HepG2 (cell line): ENCODE data around the gene SLC10A1. TPM values are rescaled to one million over a fixed set of nuclear protein-coding genes. Genes with fewer than 3 reads are reported as not detected.
A peak's percentile ranks its signal among the peaks of the same experiment; 100 is the strongest.

Experiments used
- HNF4G ChIP-seq, 2 experiments: sonication (generic) in 1 of 2; formaldehyde crosslinking in 1 of 2; IDR thresholded peaks; 2 replicates each; pipeline versions ENCODE4 v1.4.0 to v1.6.1; 2011 to 2020; ENCODE audit warnings: borderline replicate concordance in 2 of 2, low read depth in 2 of 2, mild to moderate bottlenecking in 2 of 2, low read length in 1 of 2, missing genetic modification reagents in 1 of 2, moderate library complexity in 1 of 2
- HNRNPUL1 ChIP-seq: fragments of 200-400 bp; formaldehyde crosslinking; IDR thresholded peaks from 2 replicates; pipeline ENCODE4 v1.6.1; 2017; ENCODE audit warnings: low read depth, mild to moderate bottlenecking, low read length, moderate library complexity
- HOXD1 ChIP-seq: sonication (generic); formaldehyde crosslinking; IDR thresholded peaks from 2 replicates; pipeline ENCODE4 v1.5.0; 2020; ENCODE audit warnings: missing genetic modification reagents
- KLF15 ChIP-seq: sonication (generic); formaldehyde crosslinking; IDR thresholded peaks from 2 replicates; pipeline ENCODE4 v1.8.1; 2023; ENCODE audit warnings: borderline replicate concordance, mild to moderate bottlenecking, inconsistent platforms, missing genetic modification reagents, mixed read lengths
- NFAT5 ChIP-seq: sonication (generic); formaldehyde crosslinking; IDR thresholded peaks from 2 replicates; pipeline ENCODE4 v1.4.0; 2020; ENCODE audit warnings: missing genetic modification reagents
- NFRKB ChIP-seq: fragments of 450-650 bp; IDR thresholded peaks from 2 replicates; pipeline ENCODE4 v1.6.1; 2017
- ZNF138 ChIP-seq: sonication (generic); formaldehyde crosslinking; IDR thresholded peaks from 2 replicates; pipeline ENCODE4 v1.5.0; 2020; ENCODE audit warnings: mild to moderate bottlenecking, low read depth, missing genetic modification reagents
- ZNF282 ChIP-seq: fragments of 450-650 bp; IDR thresholded peaks from 2 replicates; pipeline ENCODE4 v1.6.1; 2018; ENCODE audit not compliant: partially characterized antibody
- ZNF616 ChIP-seq: sonication (generic); formaldehyde crosslinking; IDR thresholded peaks from 2 replicates; pipeline ENCODE4 v1.5.0; 2020; ENCODE audit warnings: low read depth, mild to moderate bottlenecking, missing genetic modification reagents
- ZNF652 ChIP-seq: IDR thresholded peaks from 2 replicates; pipeline ENCODE4 v1.6.1; 2016; ENCODE audit warnings: low read depth, borderline replicate concordance
- ZNF720 ChIP-seq: sonication (generic); formaldehyde crosslinking; IDR thresholded peaks from 2 replicates; pipeline ENCODE4 v1.4.0; 2020; ENCODE audit warnings: missing genetic modification reagents
- ZNF766 ChIP-seq: sonication (generic); formaldehyde crosslinking; IDR thresholded peaks from 2 replicates; pipeline ENCODE4 v1.5.0; 2020; ENCODE audit warnings: missing genetic modification reagents, borderline replicate concordance
- ZSCAN9 ChIP-seq: IDR thresholded peaks from 2 replicates; pipeline ENCODE4 v1.6.1; 2016; ENCODE audit warnings: borderline replicate concordance
- polyA plus RNA-seq, 8 experiments: library from polyadenylated mRNA; depleted of rRNA in 3 of 8; stranded (reverse) in 7 of 8; unstranded in 1 of 8; fragments of >200 nt; fragmentation: Illumina TruSeq in 4 of 8; extraction: Trizol in 4 of 8; gene quantifications; 2 replicates each; pipeline versions ENCODE4 v1.2.1 to v1.2.3, GENCODE V29; 2011 to 2016; ENCODE audit warnings: low read depth in 4 of 8, missing spikeins in 1 of 8, mixed read lengths in 1 of 8; ENCODE audit not compliant: insufficient read depth in 1 of 8
- total RNA-seq, 5 experiments: library from RNA; depleted of rRNA; stranded (reverse); fragments of >200 nt; fragmentation: Illumina TruSeq; extraction: Trizol; gene quantifications; 2 replicates each; pipeline ENCODE4 v1.2.3, GENCODE V29; 2016; ENCODE audit warnings: low read depth in 1 of 5
- TF ChIP-seq, protein P1 (sequence below), 2 experiments: sonication (generic) in 1 of 2; formaldehyde crosslinking in 1 of 2; IDR thresholded peaks; 2 replicates each; pipeline versions ENCODE4 v1.6.1 to v1.9.0; 2014 to 2022; ENCODE audit warnings: antibody characterized with exemption in 1 of 2, borderline replicate concordance in 1 of 2, inconsistent platforms in 1 of 2, low read depth in 1 of 2, missing genetic modification reagents in 1 of 2
- TF ChIP-seq, protein P2 (sequence below): sonication (generic); formaldehyde crosslinking; IDR thresholded peaks from 2 replicates; pipeline ENCODE4 v1.8.1; 2023; ENCODE audit warnings: mild to moderate bottlenecking, missing genetic modification reagents, borderline replicate concordance

SLC10A1 gene
- total and polyA plus RNA-seq, 2 of the 13 experiments (the other 11 are each of a cell fraction or from before 2014, with no cell fraction given): 0.17 TPM; not detected in 1

GRCh38 chr14:69808919-69809808, 12.1 kb upstream of the SLC10A1 start (continued):
- TF ChIP-seq HNF4G (IDR thresholded peaks at IDR 0.05; ENCODE audit: borderline replicate concordance, low read depth, low read length) (peak; percentile 98), HNF4G (CRISPR knock-in tag; IDR thresholded peaks at IDR 0.05; ENCODE audit: borderline replicate concordance, low read depth) (peak; percentile 96), NFAT5 (no peak), ZSCAN9 (CRISPR knock-in tag) (no peak), HNRNPUL1 (no peak), ZNF766 (CRISPR knock-in tag) (peak; percentile 49; the same call in 1 of the 2 replicates), ZNF720 (CRISPR knock-in tag) (no peak), NFRKB (no peak), HOXD1 (CRISPR knock-in tag) (peak; percentile 82; the same call in 1 of the 2 replicates), ZNF652 (CRISPR knock-in tag) (peak; percentile 49), KLF15 (CRISPR knock-in tag) (no peak), ZNF282 (no peak), ZNF616 (CRISPR knock-in tag) (no peak), ZNF138 (CRISPR knock-in tag) (no peak)
- TF ChIP-seq, protein P1, sequence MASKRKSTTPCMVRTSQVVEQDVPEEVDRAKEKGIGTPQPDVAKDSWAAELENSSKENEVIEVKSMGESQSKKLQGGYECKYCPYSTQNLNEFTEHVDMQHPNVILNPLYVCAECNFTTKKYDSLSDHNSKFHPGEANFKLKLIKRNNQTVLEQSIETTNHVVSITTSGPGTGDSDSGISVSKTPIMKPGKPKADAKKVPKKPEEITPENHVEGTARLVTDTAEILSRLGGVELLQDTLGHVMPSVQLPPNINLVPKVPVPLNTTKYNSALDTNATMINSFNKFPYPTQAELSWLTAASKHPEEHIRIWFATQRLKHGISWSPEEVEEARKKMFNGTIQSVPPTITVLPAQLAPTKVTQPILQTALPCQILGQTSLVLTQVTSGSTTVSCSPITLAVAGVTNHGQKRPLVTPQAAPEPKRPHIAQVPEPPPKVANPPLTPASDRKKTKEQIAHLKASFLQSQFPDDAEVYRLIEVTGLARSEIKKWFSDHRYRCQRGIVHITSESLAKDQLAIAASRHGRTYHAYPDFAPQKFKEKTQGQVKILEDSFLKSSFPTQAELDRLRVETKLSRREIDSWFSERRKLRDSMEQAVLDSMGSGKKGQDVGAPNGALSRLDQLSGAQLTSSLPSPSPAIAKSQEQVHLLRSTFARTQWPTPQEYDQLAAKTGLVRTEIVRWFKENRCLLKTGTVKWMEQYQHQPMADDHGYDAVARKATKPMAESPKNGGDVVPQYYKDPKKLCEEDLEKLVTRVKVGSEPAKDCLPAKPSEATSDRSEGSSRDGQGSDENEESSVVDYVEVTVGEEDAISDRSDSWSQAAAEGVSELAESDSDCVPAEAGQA (IDR thresholded peaks at IDR 0.05; ENCODE audit: low read depth): peak; percentile 35; the same call in 1 of the 2 replicates
- TF ChIP-seq, protein P1 (CRISPR knock-in tag; IDR thresholded peaks at IDR 0.05; ENCODE audit: borderline replicate concordance): peak; percentile 45; the same call in 1 of the 2 replicates
- TF ChIP-seq, protein P2, sequence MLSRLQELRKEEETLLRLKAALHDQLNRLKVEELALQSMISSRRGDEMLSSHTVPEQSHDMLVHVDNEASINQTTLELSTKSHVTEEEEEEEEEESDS (CRISPR knock-in tag): no peak
